ENCODE results near the gene SH3BP5L.

Gene SH3BP5L

GRCh38 chr1:248825573-248825908, 174 bp downstream of the SH3BP5L start:
- DNase-seq (ENCODE audit: low read depth): no peak

- no peak for DNase-seq (ENCODE audit: low read depth)
These were observed 579 bp downstream of the SH3BP5L start for GRCh38 chr1:248825136-248825535.

GRCh38 chr1:248824701-248825100, 1.0 kb downstream of the SH3BP5L start:
- no peak for DNase-seq (ENCODE audit: low read depth)

GRCh38 chr1:248824301-248824700, 1.4 kb downstream of the SH3BP5L start:
- no peak for DNase-seq (ENCODE audit: low read depth)

GRCh38 chr1:248823517-248824001, 2.2 kb downstream of the SH3BP5L start:
- DNase-seq (ENCODE audit: low read depth): no peak

GRCh38 chr1:248822148-248823032, 3.3 kb downstream of the SH3BP5L start:
- no peak for DNase-seq (ENCODE audit: low read depth)

- no peak for DNase-seq (ENCODE audit: low read depth)
These were observed 4.1 kb downstream of the SH3BP5L start for GRCh38 chr1:248821641-248822040.

GRCh38 chr1:248821101-248821500, 4.6 kb downstream of the SH3BP5L start:
- no peak for DNase-seq (ENCODE audit: low read depth)

GRCh38 chr1:248820041-248820585, 5.6 kb downstream of the SH3BP5L start:
- no peak for DNase-seq (ENCODE audit: low read depth)

- no peak for DNase-seq (ENCODE audit: low read depth)
These were observed 7.0 kb downstream of the SH3BP5L start for GRCh38 chr1:248818505-248819374.

GRCh38 chr1:248817065-248817464, 8.7 kb downstream of the SH3BP5L start:
- DNase-seq (ENCODE audit: low read depth): no peak

- no peak for DNase-seq (ENCODE audit: low read depth)
These were observed 9.5 kb downstream of the SH3BP5L start for GRCh38 chr1:248816042-248816851.

GRCh38 chr1:248815407-248816034, 10.2 kb downstream of the SH3BP5L start:
- no peak for DNase-seq (ENCODE audit: low read depth)

GRCh38 chr1:248814351-248814750, 11.4 kb downstream of the SH3BP5L start:
- DNase-seq (ENCODE audit: low read depth): no peak

GRCh38 chr1:248813546-248813945, 12.2 kb downstream of the SH3BP5L start:
- DNase-seq (ENCODE audit: low read depth): no peak

- DNase-seq (ENCODE audit: low read depth): no peak
These were observed 12.8 kb downstream of the SH3BP5L start for GRCh38 chr1:248812736-248813425.

GRCh38 chr1:248811514-248812490, 13.9 kb downstream of the SH3BP5L start:
- DNase-seq (ENCODE audit: low read depth): no peak

- DNase-seq (ENCODE audit: low read depth): no peak
These were observed 14.8 kb downstream of the SH3BP5L start for GRCh38 chr1:248810727-248811513.

Measured in stimulated activated CD8-positive, alpha-beta memory T cell treated with anti-CD3 and anti-CD28 coated beads, Interleukin-7, amount 100 ng/mL, for 24 hours (primary cell).